Stimulated activated CD4-positive, alpha-beta T cell treated with anti-CD3 and anti-CD28 coated beads, Interleukin-12 subunit alpha, Interleukin-12 subunit beta, amount 100 ng/mL, for 24 hours (primary cell): ENCODE results near the gene RAD21L1.
"Not testable (repeated sequence)": the region's sequence is repeated elsewhere in the genome, so short reads cannot be mapped to it uniquely, and the experiment has no call there.

Experiments used
- DNase-seq, 2 experiments: peaks; one replicate each; pipeline ENCODE4 v3.0.0-alpha.2; 2020; ENCODE audit warnings: low read depth in 2 of 2

The RAD21L1 gene

DNA sequence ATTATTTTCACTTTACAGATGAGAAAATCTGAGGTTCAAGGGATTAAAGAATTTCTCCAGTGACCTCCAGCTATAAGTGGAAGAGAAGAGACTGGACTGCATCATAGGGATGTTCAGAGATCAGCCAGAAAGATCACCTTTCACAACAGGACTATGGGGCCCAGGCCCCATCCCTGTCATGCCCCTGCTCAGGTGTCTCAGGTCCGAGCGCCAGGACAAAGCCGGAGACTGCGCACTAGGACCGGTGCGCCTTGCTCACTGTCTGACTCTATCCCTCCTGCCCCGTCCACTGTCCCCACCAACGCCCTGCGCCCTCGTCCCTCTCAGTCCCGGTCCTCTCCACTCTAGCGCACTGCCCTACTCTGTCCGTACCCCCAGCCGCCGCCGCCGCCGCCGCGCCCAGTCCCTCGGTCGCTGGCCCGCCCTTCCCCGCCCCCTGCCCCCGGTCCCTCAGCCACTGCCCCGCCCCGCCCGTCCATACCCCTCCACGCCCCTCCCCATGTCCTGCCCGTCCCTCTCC lies 521 bp upstream of the RAD21L1 start:
- DNase-seq, result no peak

- no peak for DNase-seq
Measured at GRCh38 chr20:1229541-1229940, 3.7 kb downstream of the RAD21L1 start.

- DNase-seq, result no peak
Measured at GRCh38 chr20:1232286-1233111, 6.7 kb downstream of the RAD21L1 start.

DNA sequence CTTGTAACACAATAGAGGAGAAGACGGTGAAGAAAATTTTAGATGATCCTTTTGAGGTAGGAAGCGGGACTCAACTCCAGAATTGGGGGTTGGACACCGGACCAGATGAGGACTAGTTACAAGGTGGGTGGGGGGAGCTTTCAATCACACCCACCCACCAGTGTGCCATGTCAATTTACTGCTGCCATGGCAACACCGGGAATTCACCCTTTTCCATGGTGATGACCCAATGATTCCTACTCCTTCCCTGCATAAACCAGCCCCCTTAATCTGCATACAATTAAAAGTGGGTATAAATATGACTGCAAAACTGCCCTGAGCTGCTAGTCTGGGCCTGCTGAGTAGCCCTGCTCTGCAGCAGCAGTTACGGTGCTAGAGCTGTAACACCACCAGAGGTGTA lies 14.7 kb downstream of the RAD21L1 start:
- no peak for DNase-seq

GRCh38 chr20:1241456-1241855 lies 15.6 kb downstream of the RAD21L1 start:
- DNase-seq, result no peak

DNA sequence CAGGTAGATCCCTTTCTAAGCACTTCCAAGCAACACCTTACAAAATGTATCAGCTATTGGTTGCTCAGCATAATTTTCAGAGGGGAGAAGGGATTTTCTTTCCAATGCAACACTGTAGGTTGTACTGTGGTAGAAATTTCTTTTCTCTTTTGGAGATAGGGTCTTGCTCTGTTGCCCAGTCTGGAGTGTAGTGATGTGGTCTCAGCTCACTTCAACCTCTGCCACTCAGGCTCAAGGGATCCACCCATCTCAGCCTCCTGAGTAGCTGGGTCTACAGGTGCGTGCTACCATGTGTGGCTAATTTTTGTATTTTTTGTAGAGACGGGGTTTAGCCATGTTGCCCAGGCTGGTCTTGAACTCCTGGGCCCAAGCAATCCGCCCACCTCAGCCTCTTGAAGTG lies 16.3 kb downstream of the RAD21L1 start:
- DNase-seq, result no peak

GRCh38 chr20:1242530-1242929 lies 16.7 kb downstream of the RAD21L1 start:
- DNase-seq, result no peak

GRCh38 chr20:1245578-1245977 lies 19.7 kb downstream of the RAD21L1 start:
- DNase-seq, result no peak

DNA sequence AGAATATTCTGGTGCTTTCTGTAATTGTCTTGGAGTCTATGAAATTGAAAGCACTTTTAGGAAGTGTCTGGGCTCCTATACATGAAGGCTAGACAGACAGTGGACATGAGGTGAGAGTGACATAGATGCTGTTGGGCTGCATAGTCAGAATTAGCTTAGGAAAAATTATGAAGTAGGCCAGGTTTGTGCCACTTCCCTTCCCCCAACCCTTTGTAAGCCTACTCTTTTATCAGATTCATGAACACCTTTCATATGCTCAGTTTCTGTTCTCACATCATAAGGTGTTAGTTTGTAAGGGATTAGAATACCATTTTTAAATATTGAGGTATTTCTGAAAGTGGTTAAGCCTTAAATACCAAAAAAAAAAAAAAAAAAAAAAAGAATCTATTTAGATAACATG lies 21.8 kb downstream of the RAD21L1 start:
- DNase-seq, result no peak

DNA sequence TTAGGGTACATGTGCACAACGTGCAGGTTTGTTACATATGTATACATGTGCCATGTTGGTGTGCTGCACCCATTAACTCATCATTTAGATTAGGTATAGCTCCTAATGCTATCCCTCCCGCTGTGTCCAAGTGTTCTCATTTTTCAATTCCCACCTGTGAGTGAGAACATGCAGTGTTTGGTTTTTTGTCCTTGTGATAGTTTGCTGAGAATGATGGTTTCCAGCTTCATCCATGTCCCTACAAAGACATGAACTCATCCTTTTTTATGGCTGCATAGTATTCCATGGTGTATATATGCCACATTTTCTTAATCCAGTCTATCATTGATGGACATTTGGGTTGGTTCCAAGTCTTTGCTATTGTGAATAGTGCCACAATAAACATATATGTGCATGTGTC lies 24.4 kb downstream of the RAD21L1 start:
- DNase-seq, result not testable (repeated sequence)

GRCh38 chr20:1252416-1252815 lies 26.6 kb downstream of the RAD21L1 start:
- DNase-seq, result no peak

- DNase-seq, result no peak
Measured at GRCh38 chr20:1254254-1254653, 28.4 kb downstream of the RAD21L1 start.

GRCh38 chr20:1255675-1256074 lies 29.8 kb downstream of the RAD21L1 start:
- no peak for DNase-seq

GRCh38 chr20:1263853-1264252 lies 38.0 kb downstream of the RAD21L1 start:
- DNase-seq, result no peak

DNA sequence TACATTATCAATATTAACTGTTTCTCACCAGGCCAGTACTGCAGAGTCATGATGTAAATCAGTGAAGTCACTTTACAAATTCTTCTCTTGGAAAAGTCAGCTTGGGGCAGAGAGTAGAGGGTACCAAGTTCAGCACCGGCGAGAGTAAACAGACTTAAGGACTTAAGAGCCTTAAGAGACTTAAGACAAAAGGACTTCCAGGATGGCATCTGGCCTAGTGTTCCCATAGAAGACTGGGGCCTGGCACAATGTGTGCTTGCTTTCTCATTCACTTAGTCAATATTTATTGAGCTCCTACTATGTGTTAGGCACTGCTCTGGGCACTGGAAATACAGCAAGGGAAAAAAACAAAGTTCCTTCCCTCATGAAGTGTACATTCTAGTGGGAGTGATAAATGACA lies 38.9 kb downstream of the RAD21L1 start:
- no peak for DNase-seq

DNA sequence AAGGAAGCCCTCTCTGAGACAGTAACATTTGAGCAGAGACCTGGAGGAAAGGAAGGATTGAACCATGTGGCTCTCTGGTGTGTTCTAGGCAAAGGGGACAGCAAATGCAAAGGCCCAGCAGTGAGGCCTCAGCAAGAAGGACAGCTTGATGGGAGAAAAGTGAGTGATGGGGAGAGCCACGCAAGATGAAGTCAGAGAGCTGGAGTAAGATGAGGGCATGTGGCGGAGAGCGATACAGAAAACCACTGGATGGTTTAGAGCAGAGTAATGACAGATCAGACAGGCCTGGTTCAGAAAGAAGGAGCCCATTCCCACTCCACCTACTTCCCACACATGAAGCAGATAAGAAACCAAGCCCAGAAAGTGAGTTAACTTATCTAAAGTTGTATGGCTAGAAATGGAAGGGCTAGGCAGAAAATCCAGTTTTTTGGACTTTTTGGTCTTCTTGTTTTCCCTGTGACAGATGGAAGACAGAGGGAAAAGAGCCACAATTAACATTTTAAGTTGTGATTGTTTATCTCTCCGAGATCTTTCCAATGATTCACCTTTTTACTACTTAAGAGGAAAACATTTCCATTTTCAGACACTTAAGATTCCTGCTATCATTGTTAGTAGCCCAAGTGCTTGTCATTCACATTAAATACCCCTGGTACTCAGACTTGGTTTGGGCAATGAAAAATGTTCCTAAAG lies 39.5 kb downstream of the RAD21L1 start:
- DNase-seq, result no peak

GRCh38 chr20:1265916-1266166 lies 40.0 kb downstream of the RAD21L1 start:
- no peak for DNase-seq

DNA sequence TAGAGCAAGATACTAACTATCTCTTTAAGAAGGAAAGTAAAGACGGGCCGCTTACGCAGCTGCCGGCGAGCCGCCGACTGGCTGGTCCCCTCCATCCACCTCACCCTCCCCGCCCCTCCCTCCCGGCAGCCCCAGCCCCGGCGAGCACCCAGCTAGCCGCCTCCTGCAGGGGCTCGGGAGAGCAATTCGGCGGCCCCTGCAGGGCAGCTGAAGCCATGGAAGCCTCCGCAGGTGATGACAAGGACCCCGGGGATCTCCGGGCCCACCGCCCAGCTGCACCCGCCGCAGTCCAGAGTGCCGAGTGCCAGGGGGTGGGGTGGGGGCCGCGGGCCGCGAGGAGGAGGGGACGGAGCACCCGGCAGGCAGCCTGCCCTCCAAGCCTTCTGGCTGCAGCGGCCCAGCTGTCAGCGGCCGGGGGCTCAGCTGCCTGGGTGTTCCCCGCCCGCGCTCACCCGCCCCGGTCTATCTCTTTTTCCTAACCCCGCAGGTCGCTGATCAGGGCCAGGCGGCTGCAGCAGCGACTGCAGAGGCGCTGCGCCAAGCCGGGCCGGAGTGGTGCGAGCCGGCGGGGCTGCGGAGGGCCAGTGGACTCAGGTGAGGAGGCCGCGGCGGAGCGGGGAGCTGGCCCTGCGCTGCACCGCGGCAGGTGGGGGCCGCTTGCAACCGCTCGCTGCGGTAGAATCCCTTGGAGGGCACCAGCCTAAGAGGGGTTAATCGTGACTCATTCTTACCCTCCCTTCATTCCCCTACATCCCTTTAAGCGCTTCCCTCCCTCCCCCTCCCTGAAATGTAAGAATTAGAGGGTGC lies 40.5 kb downstream of the RAD21L1 start, which contains the start of gene SNPH:
TSS of gene SNPH (plus strand) at position 128 of the 807 bp plus-strand sequence. CDS start 29,946 bp downstream, outside the sequence.
- DNase-seq, result peak; percentile 44 to 64

DNA sequence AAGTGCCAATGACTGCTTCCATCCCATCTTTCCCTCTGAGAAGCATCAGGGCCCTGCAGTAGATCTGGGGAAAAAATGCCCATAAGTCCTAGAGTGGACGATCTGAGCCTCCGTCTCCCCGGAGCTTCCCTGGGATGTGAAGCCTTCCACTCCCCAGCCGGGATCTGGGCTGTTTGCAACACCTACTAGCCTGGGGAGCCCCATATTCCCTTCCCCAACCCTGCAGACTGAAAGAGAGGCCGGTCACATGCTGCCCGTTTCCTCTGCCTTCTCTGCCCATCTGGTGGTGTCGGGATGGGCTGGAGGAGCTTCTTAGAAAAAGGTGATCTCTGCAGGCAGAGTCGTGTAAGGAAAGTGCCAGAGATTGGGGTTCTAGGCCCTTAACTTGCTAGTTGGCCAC lies 41.3 kb downstream of the RAD21L1 start:
- no peak for DNase-seq

GRCh38 chr20:1267809-1268374 lies 42.0 kb downstream of the RAD21L1 start:
- no peak for DNase-seq

GRCh38 chr20:1269235-1269634 lies 43.4 kb downstream of the RAD21L1 start:
- DNase-seq, result no peak

GRCh38 chr20:1269850-1270249 lies 44.0 kb downstream of the RAD21L1 start:
- DNase-seq, result no peak
